Muscle of leg (tissue), 11 donors: Measurements from ENCODE around the gene KIF18B. TPM values are rescaled to one million over a fixed set of nuclear protein-coding genes. Genes with fewer than 3 reads are reported as not detected.

Experiments
- DNase-seq: peaks from one replicate; pipeline ENCODE4 v3.0.0; 2013
- H3K27ac ChIP-seq: one replicate; pipeline ENCODE4 v1.5.1; 2013; ENCODE audit warnings: mild to moderate bottlenecking, low read length, control low read depth
- H3K27me3 ChIP-seq: one replicate; pipeline ENCODE4 v1.6.1; 2013; ENCODE audit warnings: low read length; ENCODE audit not compliant: control insufficient read depth, insufficient read depth
- H3K36me3 ChIP-seq: one replicate; pipeline ENCODE4 v1.6.1; 2013; ENCODE audit warnings: low read length; ENCODE audit not compliant: control insufficient read depth, insufficient read depth
- H3K4me1 ChIP-seq: one replicate; pipeline ENCODE4 v1.6.1; 2013; ENCODE audit warnings: low read length; ENCODE audit not compliant: control insufficient read depth, insufficient read depth
- H3K4me3 ChIP-seq: one replicate; pipeline ENCODE4 v1.5.1; 2013; ENCODE audit warnings: low read length, control low read depth
- H3K9me3 ChIP-seq: replicated peaks from 2 replicates; pipeline ENCODE4 v1.6.1; 2013; ENCODE audit warnings: low read depth, low read length; ENCODE audit not compliant: control insufficient read depth
- WGBS: methylation state at CpG from one replicate; pipeline ENCODE4 v1.1.5; 2013; ENCODE audit warnings: missing lambda C conversion rate; ENCODE audit not compliant: insufficient coverage; 5-methylcytosine and 5-hydroxymethylcytosine counted together
- polyA plus RNA-seq, 8 donors: library from polyadenylated mRNA; unstranded; fragments of 120-200 nt; gene quantifications; one replicate each; pipeline versions ENCODE4 v1.2.1 to v1.2.3, GENCODE V29; 2013; ENCODE audit warnings: inconsistent platforms in 1 of 8, low replicate concordance in 1 of 8; ENCODE audit not compliant: insufficient read length in 8 of 8, insufficient read depth in 1 of 8
- total RNA-seq: library from RNA; stranded (reverse); fragments of 120-200 nt; gene quantifications from one replicate; pipeline ENCODE4 v1.2.4, GENCODE V29; 2013

KIF18B gene
- total and polyA plus RNA-seq, 9 donors, result 1.9 to 12.2 (median 8.4) TPM

DNA sequence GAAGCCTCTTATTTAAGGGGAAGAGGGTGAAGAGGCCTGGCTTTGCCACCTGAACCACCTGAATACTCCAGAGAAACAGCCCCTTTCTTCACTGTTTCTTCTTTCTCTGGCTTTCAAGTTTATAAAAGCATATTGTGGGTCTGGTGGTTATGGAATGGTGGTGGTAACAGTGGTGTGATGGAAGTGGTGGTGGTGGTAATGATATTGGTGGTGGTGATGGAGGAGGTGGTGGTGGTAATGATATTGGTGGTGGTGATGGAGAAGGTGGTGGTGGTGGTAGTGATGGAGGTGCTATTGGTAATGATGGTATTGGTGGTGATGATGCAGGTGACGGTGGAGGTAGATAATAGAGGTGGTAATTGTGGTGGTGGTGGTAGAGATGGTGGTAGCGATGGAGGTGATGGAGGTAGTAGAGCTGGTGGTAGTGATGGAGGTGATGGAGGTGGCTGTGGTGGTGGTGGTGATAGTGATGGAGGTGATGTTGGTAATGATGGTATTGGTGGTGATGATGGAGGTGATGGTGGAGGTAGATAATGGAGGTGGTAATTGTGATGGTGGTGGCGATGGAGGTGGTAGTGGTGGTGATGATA lies 34.6 kb upstream of the KIF18B start:
- H3K4me3 ChIP-seq, result no peak overlapping the region
- H3K27ac ChIP-seq, result no peak overlapping the region
- H3K27me3 ChIP-seq, result peaks cover 21% of the 10 kb centered on the region
- no peak for DNase-seq
- 96% methylated on average over 3 of the region's 3 CpGs for WGBS
- H3K36me3 ChIP-seq, result no peaks in the 10 kb centered on the region
- H3K9me3 ChIP-seq, result no peaks in the 10 kb centered on the region
- H3K4me1 ChIP-seq, result peaks cover 54% of the 10 kb centered on the region

DNA sequence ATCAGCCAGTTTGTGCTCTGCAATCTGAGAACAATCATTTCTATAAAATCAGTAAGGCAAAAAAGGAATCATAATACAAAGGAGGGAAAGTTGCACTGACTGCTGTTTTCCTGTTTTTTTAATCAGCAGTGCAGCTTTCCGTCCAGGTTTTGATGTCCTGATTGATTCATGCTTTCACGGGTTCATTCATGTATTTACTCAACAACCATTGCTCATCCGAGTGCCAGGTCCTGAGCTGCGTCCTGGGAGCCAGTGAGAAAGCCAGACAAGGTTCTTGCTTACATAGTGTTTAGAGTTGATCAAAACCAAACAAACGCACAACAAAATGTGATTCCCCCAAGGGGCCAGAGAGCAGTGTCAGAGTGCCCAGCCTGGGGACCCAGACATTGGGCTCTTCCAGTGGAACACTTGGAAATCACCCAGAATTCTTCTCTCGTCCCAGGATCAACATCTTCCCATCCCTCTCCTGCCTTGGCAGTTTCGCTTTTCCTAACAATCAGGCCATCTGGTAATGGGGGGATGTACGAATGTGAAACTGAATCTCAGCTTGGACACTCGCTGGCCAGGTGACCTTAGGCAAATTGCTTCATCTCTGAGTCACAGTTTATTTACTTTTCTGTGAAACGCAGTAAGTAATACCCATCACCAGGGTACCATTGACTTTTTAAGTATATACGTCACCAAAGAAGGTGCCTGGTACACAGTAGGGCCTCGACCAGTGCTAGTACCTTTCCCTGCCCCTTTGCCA lies 33.8 kb upstream of the KIF18B start:
- peaks cover 60% of the 10 kb centered on the region for H3K4me1 ChIP-seq
- H3K27me3 ChIP-seq, result peaks cover 16% of the 10 kb centered on the region
- H3K9me3 ChIP-seq, result no peaks in the 10 kb centered on the region
- H3K36me3 ChIP-seq, result no peaks in the 10 kb centered on the region
- peak overlapping the region; percentile 90 for H3K27ac ChIP-seq
- H3K4me3 ChIP-seq, result no peak overlapping the region
- WGBS, result 8% methylated on average over 2 of the region's 12 CpGs
- no peak for DNase-seq

DNA sequence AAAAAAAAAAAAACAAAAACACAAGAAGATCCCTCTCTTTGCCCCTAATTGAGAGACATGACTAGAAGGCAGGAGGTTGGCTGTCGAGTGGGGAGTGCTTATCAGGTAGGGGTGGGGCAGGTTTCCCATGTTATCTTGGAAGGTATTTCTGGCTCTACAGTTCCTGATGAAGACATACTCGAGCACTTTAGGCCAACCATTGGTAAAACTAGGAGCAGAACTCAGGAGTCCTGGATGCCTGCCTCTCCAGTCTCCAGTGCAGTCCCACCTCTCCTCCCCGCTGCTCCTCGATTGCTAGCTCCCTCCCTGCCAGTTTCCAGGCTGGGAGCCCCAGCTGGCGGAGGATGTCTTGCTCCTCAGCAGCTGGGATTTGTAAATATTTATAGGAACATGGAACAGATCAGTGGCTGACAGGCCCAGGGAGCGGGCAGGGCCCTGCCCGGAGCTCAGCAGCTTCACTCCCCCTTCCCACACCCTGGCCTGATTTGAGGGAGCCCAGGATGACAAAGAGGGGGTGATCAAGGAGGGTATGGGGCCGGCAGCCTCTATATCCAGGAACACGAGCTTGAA lies 31.9 kb upstream of the KIF18B start:
- 39% methylated on average over 6 of the region's 9 CpGs for WGBS
- H3K4me1 ChIP-seq, result peaks cover 66% of the 10 kb centered on the region
- no peaks in the 10 kb centered on the region for H3K36me3 ChIP-seq
- peak overlapping the region; percentile 90 for H3K27ac ChIP-seq
- H3K27me3 ChIP-seq, result peaks cover 11% of the 10 kb centered on the region
- H3K9me3 ChIP-seq, result no peaks in the 10 kb centered on the region
- H3K4me3 ChIP-seq, result no peak overlapping the region
- DNase-seq, result peak; percentile 81

DNA sequence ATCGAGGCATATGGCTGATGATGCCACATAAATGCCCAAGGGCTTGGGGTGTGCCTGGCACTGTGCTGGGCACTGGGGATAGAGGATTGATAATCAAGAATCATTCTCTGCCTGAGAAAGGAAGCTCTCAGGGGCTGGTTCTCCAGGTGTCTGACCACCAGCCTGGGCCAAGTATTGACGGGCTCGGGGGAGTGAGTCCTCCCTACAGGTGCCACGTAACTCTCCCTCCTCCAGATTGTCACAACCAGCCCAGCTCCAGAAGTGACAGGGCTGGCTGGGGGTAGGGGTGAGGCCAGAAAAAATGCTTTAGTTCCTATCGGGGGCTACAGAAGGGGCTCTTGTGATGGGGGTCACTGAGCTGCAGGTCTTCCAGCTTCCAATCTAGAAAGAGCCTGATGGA lies 31.2 kb upstream of the KIF18B start:
- 92% methylated on average over 2 of the region's 5 CpGs for WGBS
- Histone ChIP-seq H3K4me1 (peaks cover 66% of the 10 kb centered on the region), H3K9me3 (no peaks in the 10 kb centered on the region), H3K27ac (peak overlapping the region; percentile 90), H3K27me3 (peaks cover 13% of the 10 kb centered on the region), H3K4me3 (no peak overlapping the region), H3K36me3 (no peaks in the 10 kb centered on the region)
- DNase-seq, result no peak

DNA sequence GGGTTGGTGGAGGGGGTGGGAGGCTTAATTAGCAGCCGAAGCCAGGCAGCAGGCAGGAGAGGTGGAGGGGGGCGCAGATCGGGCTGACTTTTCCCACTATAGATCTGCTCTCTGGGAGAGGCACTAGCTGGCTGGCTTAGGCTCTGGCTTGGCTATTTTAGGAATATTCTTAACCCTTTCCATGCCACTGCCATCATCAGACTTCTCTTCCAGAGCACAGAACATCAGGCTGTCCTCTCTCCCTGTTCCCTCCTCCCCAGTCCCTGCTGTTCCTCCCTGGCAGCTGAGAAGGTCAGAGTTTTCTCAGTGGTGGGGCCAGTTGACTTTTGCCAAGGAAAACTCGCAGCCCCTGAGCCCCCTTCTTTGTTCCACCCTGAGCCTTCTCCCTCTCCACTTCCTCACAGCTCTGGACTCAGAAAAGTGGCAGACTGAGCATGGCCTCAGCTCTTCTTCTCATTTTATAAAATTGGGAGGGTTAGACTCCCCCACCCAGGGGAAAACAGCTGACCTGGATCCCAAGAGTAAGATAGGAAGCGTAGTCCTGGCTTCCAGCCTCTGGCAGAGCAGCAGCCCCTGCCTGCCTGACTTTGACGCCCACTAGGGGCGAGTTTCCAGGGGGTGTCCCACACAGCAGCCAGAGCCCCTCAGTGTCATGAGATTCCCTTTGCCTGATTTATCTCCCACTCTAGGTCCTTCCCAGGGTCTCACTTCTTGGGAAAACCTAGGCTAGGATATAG lies 30.4 kb upstream of the KIF18B start:
- DNase-seq, result peak; percentile 60
- 19% methylated on average over 3 of the region's 7 CpGs for WGBS
- Histone ChIP-seq H3K27me3 (peaks cover 17% of the 10 kb centered on the region), H3K36me3 (no peaks in the 10 kb centered on the region), H3K4me3 (no peak overlapping the region), H3K4me1 (peaks cover 61% of the 10 kb centered on the region), H3K27ac (peak overlapping the region; percentile 80), H3K9me3 (no peaks in the 10 kb centered on the region)

DNA sequence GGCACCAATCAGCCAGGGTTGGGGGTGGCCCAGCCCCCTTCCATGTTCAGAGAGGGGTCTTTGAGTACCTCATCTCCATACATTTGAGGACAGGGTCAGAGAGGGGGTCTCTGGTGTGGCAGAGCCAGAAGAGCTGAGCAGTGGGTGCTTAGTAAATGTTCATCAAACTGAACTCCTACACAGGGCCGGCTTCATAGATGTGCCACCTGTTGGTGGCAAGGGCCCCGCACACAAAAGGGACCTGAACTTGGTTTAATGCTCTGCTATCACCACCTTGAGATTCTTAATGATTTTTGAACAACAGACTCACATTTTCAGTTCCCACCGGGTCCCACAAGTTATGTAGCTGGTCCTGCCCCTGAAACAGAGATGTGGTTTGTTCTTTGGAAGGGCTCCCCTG lies 29.5 kb upstream of the KIF18B start:
- H3K27ac ChIP-seq, result no peak overlapping the region
- peaks cover 61% of the 10 kb centered on the region for H3K4me1 ChIP-seq
- DNase-seq, result no peak
- H3K36me3 ChIP-seq, result no peaks in the 10 kb centered on the region
- no CpG with 5 or more reads among the region's 3 CpGs for WGBS
- no peak overlapping the region for H3K4me3 ChIP-seq
- H3K9me3 ChIP-seq, result no peaks in the 10 kb centered on the region
- peaks cover 23% of the 10 kb centered on the region for H3K27me3 ChIP-seq

DNA sequence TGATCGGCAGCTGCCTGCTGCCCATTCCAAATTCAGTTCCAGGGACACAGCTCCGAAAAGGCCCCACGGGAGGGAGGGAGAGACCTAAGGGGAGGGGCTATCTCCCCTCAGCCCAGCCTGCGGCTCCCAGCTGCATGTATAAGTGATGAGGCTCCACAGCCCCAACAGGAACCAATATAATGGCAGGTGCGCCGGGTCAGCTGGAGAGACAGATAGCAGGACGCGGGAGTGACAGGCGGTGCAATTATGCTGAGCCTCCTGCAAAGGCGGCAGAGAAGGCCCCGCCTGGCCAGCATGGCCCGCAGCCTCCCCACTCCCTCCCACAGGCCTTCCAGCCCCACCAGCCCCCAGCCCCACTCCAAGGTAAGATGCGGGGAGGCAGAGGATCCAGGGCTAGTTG lies 28.6 kb upstream of the KIF18B start:
- no peak overlapping the region for H3K27ac ChIP-seq
- 40% methylated on average over 1 of the region's 13 CpGs for WGBS
- H3K27me3 ChIP-seq, result peaks cover 32% of the 10 kb centered on the region

DNA sequence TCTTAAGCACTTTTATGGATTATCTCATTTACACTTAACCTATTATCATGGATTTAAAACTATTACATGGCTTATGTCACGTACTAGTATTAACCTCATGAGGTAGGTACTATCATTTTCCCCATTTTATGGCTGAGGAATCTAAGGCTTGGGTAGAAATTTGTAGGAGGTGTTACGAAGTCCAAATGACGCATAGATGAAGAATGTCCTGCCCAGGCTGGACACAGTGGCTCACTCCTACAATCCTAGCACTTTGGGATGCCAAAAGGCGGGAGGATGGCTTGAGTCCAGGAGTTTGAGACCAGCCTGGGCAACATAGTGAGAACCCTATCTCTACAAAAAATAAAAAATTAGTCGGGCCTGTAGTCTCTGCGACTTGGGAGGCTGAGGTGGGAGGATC lies 25.4 kb upstream of the KIF18B start:
- Histone ChIP-seq H3K27ac (no peak overlapping the region), H3K9me3 (no peaks in the 10 kb centered on the region), H3K4me3 (no peak overlapping the region), H3K27me3 (peaks cover 55% of the 10 kb centered on the region), H3K36me3 (no peaks in the 10 kb centered on the region), H3K4me1 (peaks cover 36% of the 10 kb centered on the region)
- no CpG with 5 or more reads among the region's 6 CpGs for WGBS
- no peak for DNase-seq

More for the DNA sequence above, 28.6 kb upstream of the KIF18B start:
- H3K4me1 ChIP-seq, result peaks cover 53% of the 10 kb centered on the region
- DNase-seq, result no peak
- H3K9me3 ChIP-seq, result no peaks in the 10 kb centered on the region
- H3K4me3 ChIP-seq, result no peak overlapping the region
- H3K36me3 ChIP-seq, result no peaks in the 10 kb centered on the region

DNA sequence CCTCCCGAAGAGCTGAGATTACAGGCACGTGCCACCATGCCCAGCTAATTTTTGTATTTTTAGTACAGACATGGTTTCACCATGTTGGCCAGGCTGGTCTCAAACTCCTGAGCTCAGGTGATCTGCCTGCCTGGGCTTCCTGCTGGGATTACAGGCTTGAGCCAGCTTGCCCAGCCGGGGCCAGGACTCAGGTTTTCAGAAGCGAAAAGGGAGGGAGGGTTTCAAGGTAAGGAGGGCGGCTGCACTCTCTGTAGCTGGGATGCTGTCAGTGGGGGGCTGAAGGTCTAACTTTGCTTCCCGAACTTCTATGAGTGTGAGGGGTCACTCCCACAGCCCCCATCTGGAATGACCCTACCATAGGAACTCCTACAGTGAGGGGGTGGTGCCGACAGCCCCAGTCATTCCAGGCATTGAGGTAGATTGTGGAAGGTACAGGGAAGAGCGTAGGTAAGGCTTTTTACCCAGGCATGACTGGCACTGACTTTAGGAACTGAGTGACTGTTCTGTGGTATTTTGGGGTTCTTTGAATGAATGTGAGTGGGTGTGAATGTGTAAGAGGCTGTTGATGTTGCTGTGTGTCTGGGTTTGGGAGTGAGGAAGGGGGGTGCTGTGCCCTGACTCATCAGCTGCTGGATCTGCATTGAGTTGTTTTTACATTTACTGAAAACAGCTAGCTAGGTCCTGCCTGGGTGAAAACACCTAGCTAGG lies 24.4 kb upstream of the KIF18B start:
- DNase-seq, result no peak
- Histone ChIP-seq H3K27me3 (peaks cover 61% of the 10 kb centered on the region), H3K27ac (no peak overlapping the region), H3K4me1 (peaks cover 30% of the 10 kb centered on the region), H3K4me3 (no peak overlapping the region), H3K9me3 (no peaks in the 10 kb centered on the region), H3K36me3 (no peaks in the 10 kb centered on the region)
- 80% methylated on average over 1 of the region's 8 CpGs for WGBS
